IPS-18c (cell line): Measurements from ENCODE around the gene BATF2.
"Not testable (repeated sequence)": the region's sequence is repeated elsewhere in the genome, so short reads cannot be mapped to it uniquely, and the experiment has no call there.

Source experiments
- H3K4me3 ChIP-seq: 2 replicates; pipeline ENCODE4 v1.7.0; 2013; ENCODE audit warnings: low read depth, mild to moderate bottlenecking, low read length, moderate library complexity; ENCODE audit not compliant: insufficient read depth
- H3K9me3 ChIP-seq: one replicate; pipeline ENCODE4 v1.6.1; 2013; ENCODE audit warnings: mild to moderate bottlenecking, low read length, moderate library complexity; ENCODE audit not compliant: control insufficient read depth, insufficient read depth

Gene BATF2

GRCh38 chr11:64989416-64989815 is 7.4 kb downstream of the BATF2 start:
- no peaks in the 10 kb centered on the region for H3K9me3 ChIP-seq
- no peak overlapping the region for H3K4me3 ChIP-seq

GRCh38 chr11:64987998-64988854 is 8.5 kb downstream of the BATF2 start:
- no peak overlapping the region for H3K4me3 ChIP-seq
- H3K9me3 ChIP-seq = no peaks in the 10 kb centered on the region

- not testable (repeated sequence) for H3K9me3 ChIP-seq, H3K4me3 ChIP-seq
These were observed 13.4 kb downstream of the BATF2 start for GRCh38 chr11:64983339-64983738.

- H3K9me3 ChIP-seq = no peaks in the 10 kb centered on the region
- no peak overlapping the region for H3K4me3 ChIP-seq
These were observed 20.1 kb downstream of the BATF2 start for GRCh38 chr11:64976651-64977050.

- Histone ChIP-seq H3K4me3 (no peak overlapping the region), H3K9me3 (no peaks in the 10 kb centered on the region)
These were observed 22.6 kb downstream of the BATF2 start for GRCh38 chr11:64974124-64974523.

GRCh38 chr11:64971421-64972233 is 25.1 kb downstream of the BATF2 start, which contains the start of gene MAJIN:
Gene MAJIN, minus strand, starts transcription at chr11:64972108. Its CDS starts 12,703 bp downstream, at chr11:64959405.
- no peaks in the 10 kb centered on the region for H3K9me3 ChIP-seq
- H3K4me3 ChIP-seq = no peak within 1 kb of the TSS

- H3K4me3 ChIP-seq = no peak overlapping the region
- no peaks in the 10 kb centered on the region for H3K9me3 ChIP-seq
These were observed 26.0 kb downstream of the BATF2 start for GRCh38 chr11:64970731-64971151.

- no peak overlapping the region for H3K4me3 ChIP-seq
These were observed 27.6 kb downstream of the BATF2 start for GRCh38 chr11:64969209-64969608.

GRCh38 chr11:64967375-64967774 is 29.4 kb downstream of the BATF2 start:
- no peak overlapping the region for H3K4me3 ChIP-seq

More at GRCh38 chr11:64969209-64969608, 27.6 kb downstream of the BATF2 start:
- no peaks in the 10 kb centered on the region for H3K9me3 ChIP-seq

GRCh38 chr11:64963072-64963631 is 33.6 kb downstream of the BATF2 start:
- no peaks in the 10 kb centered on the region for H3K9me3 ChIP-seq
- no peak overlapping the region for H3K4me3 ChIP-seq

More at GRCh38 chr11:64967375-64967774, 29.4 kb downstream of the BATF2 start:
- H3K9me3 ChIP-seq = no peaks in the 10 kb centered on the region

- H3K4me3 ChIP-seq = no peak overlapping the region
- H3K9me3 ChIP-seq = no peaks in the 10 kb centered on the region
These were observed 36.1 kb downstream of the BATF2 start for GRCh38 chr11:64960719-64961118.

- H3K4me3 ChIP-seq = no peak overlapping the region
- H3K9me3 ChIP-seq = no peaks in the 10 kb centered on the region
These were observed 37.3 kb downstream of the BATF2 start for GRCh38 chr11:64959498-64959897.

GRCh38 chr11:64954201-64954600 is 42.6 kb downstream of the BATF2 start:
- H3K9me3 ChIP-seq = no peaks in the 10 kb centered on the region
- no peak overlapping the region for H3K4me3 ChIP-seq

- Histone ChIP-seq H3K9me3 (no peaks in the 10 kb centered on the region), H3K4me3 (no peak overlapping the region)
These were observed 45.2 kb downstream of the BATF2 start for GRCh38 chr11:64951529-64951928.

GRCh38 chr11:64947208-64947814 is 49.5 kb downstream of the BATF2 start:
- Histone ChIP-seq H3K4me3 (no peak overlapping the region), H3K9me3 (no peaks in the 10 kb centered on the region)
